Skeletal muscle tissue (tissue), 4 donors: ENCODE data around the gene RAB11A. TPM values are rescaled to one million over a fixed set of nuclear protein-coding genes. Genes with fewer than 3 reads are reported as not detected.

Experiments used
- H3K27ac ChIP-seq: one replicate; pipeline ENCODE4 v1.7.0; 2013; ENCODE audit warnings: mild to moderate bottlenecking, low read depth, low read length, inconsistent platforms
- H3K27me3 ChIP-seq, 3 donors: one replicate each; pipeline ENCODE4 v1.7.0; 2013; ENCODE audit warnings: low read length in 3 of 3; ENCODE audit not compliant: control insufficient read depth in 3 of 3, insufficient read depth in 3 of 3
- H3K36me3 ChIP-seq, 3 donors: one replicate each; pipeline ENCODE4 v1.7.0; 2013; ENCODE audit warnings: low read length in 3 of 3; ENCODE audit not compliant: control insufficient read depth in 3 of 3, insufficient read depth in 3 of 3
- H3K4me1 ChIP-seq, 3 donors: one replicate each; pipeline ENCODE4 v1.7.0; 2013; ENCODE audit warnings: low read length in 3 of 3, mild to moderate bottlenecking in 3 of 3; ENCODE audit not compliant: control insufficient read depth in 3 of 3, insufficient read depth in 3 of 3
- H3K4me3 ChIP-seq, 3 donors: one replicate each; pipeline ENCODE4 v1.7.0; 2013; ENCODE audit warnings: low read length in 3 of 3
- H3K9ac ChIP-seq, 3 donors: one replicate each; pipeline ENCODE4 v1.7.0; 2013; ENCODE audit warnings: low read length in 3 of 3, mild to moderate bottlenecking in 3 of 3, moderate library complexity in 2 of 3, low read depth in 1 of 3
- H3K9me3 ChIP-seq, 3 donors: one replicate each; pipeline ENCODE4 v1.7.0; 2013; ENCODE audit warnings: low read length in 3 of 3; ENCODE audit not compliant: control insufficient read depth in 3 of 3
- total RNA-seq: library from RNA; depleted of rRNA; stranded (reverse); fragments of >200 nt; gene quantifications from one replicate; pipeline ENCODE4 v1.2.3, GENCODE V29; 2014
- donor health status: Osteomylitis.

RAB11A gene
- total RNA-seq, 1 donor from 2014 or later, result 50.1 TPM

DNA sequence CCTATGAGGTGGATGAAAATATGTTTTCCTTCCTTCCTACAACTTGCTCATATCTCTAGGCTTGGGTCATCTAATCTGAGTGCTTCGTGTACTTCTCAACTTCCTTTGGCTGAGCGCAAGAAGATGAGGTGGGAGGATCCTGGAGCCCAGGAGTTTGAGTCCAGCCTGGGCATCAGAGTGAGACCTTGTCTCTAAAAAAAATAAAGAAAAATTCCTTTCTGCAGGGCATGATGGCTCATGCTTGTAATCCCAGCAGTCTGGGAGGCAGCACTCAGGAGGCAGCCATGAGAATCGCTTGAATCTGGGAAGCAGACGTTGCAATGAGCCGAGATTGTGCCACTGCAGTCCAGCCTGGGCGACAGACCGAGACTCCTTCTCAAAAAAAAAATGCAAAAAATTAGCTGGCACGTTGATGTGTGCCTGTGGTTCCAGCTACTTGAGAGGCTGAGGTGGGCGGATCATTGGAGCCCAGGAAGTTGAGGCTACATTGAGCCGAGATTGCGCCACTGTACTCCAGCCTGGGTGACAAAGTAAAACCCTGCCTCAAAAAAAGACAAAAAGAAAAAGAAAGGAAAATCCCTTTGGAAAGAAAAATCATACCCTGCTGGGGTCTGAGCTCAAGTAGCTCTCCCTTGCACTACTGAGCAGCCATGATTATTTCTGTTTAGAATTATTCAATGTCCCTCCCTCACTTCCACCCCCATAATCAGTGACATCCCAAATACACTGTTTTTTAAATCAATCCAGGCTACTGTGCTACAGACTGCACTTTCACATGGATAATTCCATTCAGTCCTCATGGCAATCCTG is 28.0 kb upstream of the RAB11A start:
- Histone ChIP-seq H3K9ac (no peak overlapping the region), H3K27me3 (no peaks in the 10 kb centered on the region), H3K9me3 (no peaks in the 10 kb centered on the region), H3K4me3 (no peak overlapping the region), H3K4me1 (no peaks in the 10 kb centered on the region), H3K27ac (peak overlapping the region; percentile 3), H3K36me3 (no peaks in the 10 kb centered on the region)

- Histone ChIP-seq H3K27ac (no peak overlapping the region), H3K27me3 (no peaks in the 10 kb centered on the region)
Observed at GRCh38 chr15:65845826-65846519, 23.3 kb upstream of the RAB11A start.

DNA sequence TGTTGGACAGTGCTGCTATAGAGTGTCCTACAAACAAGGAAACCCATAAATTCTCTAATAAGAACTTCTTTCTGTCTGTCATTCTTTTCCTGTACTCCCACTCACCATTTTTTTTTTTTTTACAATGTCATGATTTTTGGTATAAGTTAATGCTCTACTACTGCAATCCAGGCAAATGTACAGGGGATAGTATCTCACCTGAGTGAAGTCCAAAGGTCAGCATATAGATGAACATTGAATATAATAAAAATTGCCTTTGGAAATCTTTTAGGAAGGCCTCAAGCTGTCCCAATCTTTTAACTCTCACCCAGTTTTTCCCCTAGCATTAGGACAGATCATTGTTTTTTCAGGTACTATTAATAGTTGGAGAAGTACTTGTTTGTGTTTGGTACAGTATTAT is 21.3 kb upstream of the RAB11A start:
- H3K4me3 ChIP-seq, result no peak overlapping the region
- no peak overlapping the region for H3K27ac ChIP-seq
- H3K4me1 ChIP-seq, result no peaks in the 10 kb centered on the region
- no peaks in the 10 kb centered on the region for H3K27me3 ChIP-seq
- no peaks in the 10 kb centered on the region for H3K9me3 ChIP-seq
- no peaks in the 10 kb centered on the region for H3K36me3 ChIP-seq
- no peak overlapping the region for H3K9ac ChIP-seq

More at GRCh38 chr15:65845826-65846519, 23.3 kb upstream of the RAB11A start:
- H3K9me3 ChIP-seq, result no peaks in the 10 kb centered on the region
- no peak overlapping the region for H3K4me3 ChIP-seq
- no peaks in the 10 kb centered on the region for H3K4me1 ChIP-seq
- no peak overlapping the region for H3K9ac ChIP-seq
- no peaks in the 10 kb centered on the region for H3K36me3 ChIP-seq

DNA sequence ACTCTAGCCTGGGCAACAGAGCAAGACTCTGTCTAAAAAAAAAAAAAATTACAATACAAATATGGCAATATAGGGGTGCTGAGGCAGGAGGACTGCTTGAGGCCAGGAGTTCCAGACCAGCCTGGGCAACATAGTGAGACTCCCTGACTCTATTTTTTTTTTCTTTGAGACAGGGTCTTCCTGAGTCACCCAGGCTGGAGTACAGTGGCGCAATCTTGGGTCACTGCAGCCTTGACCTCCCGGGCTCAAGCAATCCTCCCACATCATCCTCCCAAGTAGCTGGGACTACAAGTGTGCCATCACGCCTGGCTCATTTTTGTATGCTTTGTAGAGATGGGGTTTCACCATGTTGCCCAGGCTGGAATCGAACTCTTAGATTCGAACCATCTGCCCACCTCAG is 17.3 kb upstream of the RAB11A start:
- no peak overlapping the region for H3K27ac ChIP-seq
- no peaks in the 10 kb centered on the region for H3K36me3 ChIP-seq
- H3K9ac ChIP-seq, result no peak overlapping the region
- H3K27me3 ChIP-seq, result no peaks in the 10 kb centered on the region
- H3K9me3 ChIP-seq, result no peaks in the 10 kb centered on the region
- H3K4me1 ChIP-seq, result peaks cover 0 to 2% (median 0%) of the 10 kb centered on the region in 3 donors
- H3K4me3 ChIP-seq, result no peak overlapping the region

DNA sequence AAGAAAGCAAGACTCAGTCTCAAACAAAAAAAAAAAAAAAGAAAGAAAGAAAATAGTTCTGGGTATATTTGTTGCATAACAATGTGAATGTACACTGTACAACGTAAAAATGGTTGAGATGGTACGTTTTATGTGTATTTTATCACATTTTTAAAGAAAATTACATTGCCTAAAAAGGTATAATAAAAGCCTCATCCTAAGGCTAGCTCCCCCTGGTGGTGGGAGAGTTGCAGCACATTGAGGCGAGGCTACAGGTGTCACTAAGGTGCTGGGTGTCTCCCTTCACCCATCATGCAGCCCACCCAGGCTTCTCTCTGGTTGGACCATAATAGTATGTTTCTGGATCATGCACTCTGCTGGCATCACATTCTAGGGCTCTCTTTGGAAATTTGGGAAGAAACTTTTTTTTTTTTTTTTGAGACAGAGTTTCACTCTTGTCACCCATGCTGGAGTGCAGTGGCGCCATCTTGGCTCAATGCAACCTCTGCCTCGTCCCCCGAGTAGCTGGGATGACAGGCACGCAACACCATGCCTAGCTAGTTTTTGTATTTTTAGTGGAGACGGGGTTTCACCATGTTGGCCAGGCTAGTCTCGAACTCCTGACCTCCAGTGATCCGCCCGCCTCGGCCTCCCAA is 12.4 kb upstream of the RAB11A start:
- H3K9ac ChIP-seq, result no peak overlapping the region
- no peak overlapping the region for H3K27ac ChIP-seq
- H3K4me1 ChIP-seq, result peaks cover 0 to 15% (median 2%) of the 10 kb centered on the region in 3 donors
- H3K27me3 ChIP-seq, result no peaks in the 10 kb centered on the region
- H3K9me3 ChIP-seq, result no peaks in the 10 kb centered on the region
- no peak overlapping the region for H3K4me3 ChIP-seq
- H3K36me3 ChIP-seq, result no peaks in the 10 kb centered on the region

DNA sequence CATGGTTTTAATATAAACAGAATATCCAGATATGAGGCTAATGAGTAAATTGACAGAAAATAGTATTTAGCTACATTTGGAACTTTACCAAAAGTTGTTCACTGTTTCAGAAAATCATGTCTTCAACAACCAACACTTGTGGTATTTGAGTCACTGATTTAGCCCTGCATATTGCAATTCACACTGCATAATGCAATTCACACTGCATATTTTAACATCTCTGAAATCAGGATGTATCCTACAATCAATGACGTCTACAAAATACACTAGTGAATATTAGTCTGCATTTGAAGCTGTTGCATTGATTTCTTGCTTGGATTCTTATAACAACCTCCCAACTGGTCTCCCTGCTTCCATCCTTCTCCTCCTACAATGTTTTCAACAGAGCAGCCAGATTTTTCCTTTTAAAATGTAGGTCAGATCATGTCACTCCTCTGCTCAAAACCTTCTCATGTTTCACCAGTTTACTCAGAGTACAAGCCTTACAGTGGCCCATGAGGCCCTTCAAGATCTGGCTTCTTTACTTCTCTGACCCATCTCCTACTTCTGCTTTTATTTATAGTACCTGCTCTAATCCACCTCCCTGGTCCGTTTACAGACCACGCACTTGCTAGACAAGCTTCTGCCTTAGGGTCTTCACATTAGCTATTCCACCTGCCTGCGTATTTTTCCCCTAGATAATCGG is 11.4 kb upstream of the RAB11A start:
- no peaks in the 10 kb centered on the region for H3K36me3 ChIP-seq
- peak overlapping the region; percentile 86 for H3K27ac ChIP-seq
- peak overlapping the region in 1 of 3 donors; percentile 9 for H3K4me3 ChIP-seq
- no peaks in the 10 kb centered on the region for H3K9me3 ChIP-seq
- H3K9ac ChIP-seq, result peak overlapping the region in 1 of 3 donors; percentile 48
- H3K27me3 ChIP-seq, result no peaks in the 10 kb centered on the region
- H3K4me1 ChIP-seq, result peaks cover 0 to 15% (median 2%) of the 10 kb centered on the region in 3 donors

DNA sequence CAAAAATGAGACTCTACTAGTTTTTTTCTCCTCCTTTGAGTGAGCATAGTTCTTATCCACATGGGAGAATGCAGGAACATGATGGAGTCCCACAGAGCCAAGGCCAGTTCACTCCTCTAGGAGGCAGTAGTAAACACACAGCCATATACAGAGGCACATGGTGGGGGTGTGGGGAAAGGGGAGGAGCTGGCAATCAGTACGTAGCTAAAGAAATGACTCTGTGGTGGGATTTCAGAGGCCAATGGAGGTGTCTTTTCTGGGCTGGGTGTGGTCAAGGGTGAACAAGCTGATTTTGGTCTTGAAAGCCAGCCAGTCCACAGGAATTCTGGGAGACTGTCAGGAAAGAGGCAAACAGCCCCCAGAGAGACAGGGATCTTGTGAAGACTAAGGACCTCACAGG is 6.6 kb upstream of the RAB11A start:
- peaks cover 0 to 9% (median 2%) of the 10 kb centered on the region in 3 donors for H3K4me1 ChIP-seq
- H3K4me3 ChIP-seq, result no peak overlapping the region
- no peak overlapping the region for H3K9ac ChIP-seq
- H3K27me3 ChIP-seq, result no peaks in the 10 kb centered on the region
- no peaks in the 10 kb centered on the region for H3K36me3 ChIP-seq
- no peaks in the 10 kb centered on the region for H3K9me3 ChIP-seq
- H3K27ac ChIP-seq, result no peak overlapping the region

DNA sequence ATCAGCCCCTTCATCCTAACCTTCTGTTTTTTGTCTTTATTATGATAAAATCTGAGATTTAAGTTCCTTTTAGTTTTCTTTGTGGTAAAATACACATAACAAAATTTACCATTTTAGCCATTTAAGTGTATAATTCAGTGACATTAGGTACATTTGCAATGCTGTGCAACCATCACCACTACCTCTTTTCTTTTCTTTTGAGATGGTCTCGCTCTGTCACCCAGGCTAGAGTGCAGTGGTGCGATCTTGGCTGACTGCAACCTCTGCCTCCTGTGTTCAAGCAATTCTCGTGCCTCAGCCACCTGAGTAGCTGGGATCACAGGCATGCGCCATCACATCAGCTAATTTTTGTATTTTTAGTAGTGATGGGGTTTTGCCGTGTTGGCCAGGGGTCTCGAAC is 6.2 kb upstream of the RAB11A start:
- Histone ChIP-seq H3K9me3 (no peaks in the 10 kb centered on the region), H3K9ac (no peak overlapping the region), H3K4me3 (no peak overlapping the region), H3K27me3 (no peaks in the 10 kb centered on the region), H3K4me1 (peaks cover 0 to 5% (median under 1%) of the 10 kb centered on the region in 3 donors), H3K36me3 (no peaks in the 10 kb centered on the region), H3K27ac (no peak overlapping the region)

DNA sequence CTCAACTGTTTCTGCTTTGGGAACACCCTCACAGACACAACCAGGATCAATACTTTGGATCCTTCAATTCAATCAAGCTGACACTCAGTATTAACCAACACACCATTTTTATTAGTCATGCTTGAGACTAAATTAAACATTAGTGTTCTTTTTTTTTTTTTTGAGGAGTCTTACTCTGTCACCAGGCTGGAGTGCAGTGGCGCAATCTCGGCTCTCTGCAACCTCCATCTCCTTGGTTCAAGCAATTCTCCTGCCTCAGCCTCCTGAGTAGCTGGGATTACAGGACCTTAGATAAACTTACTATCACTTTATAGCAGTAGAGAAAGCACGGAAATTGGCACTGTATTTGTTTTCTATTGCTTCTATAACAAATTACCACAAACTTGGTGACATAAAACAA is 2.0 kb upstream of the RAB11A start:
- Histone ChIP-seq H3K9ac (no peak overlapping the region), H3K9me3 (no peaks in the 10 kb centered on the region), H3K4me1 (peaks cover 8 to 10% (median 10%) of the 10 kb centered on the region in 3 donors), H3K4me3 (no peak overlapping the region), H3K36me3 (no peaks in the 10 kb centered on the region), H3K27ac (no peak overlapping the region), H3K27me3 (no peaks in the 10 kb centered on the region)
